Measurements from ENCODE around the gene PARD3B.

DNA sequence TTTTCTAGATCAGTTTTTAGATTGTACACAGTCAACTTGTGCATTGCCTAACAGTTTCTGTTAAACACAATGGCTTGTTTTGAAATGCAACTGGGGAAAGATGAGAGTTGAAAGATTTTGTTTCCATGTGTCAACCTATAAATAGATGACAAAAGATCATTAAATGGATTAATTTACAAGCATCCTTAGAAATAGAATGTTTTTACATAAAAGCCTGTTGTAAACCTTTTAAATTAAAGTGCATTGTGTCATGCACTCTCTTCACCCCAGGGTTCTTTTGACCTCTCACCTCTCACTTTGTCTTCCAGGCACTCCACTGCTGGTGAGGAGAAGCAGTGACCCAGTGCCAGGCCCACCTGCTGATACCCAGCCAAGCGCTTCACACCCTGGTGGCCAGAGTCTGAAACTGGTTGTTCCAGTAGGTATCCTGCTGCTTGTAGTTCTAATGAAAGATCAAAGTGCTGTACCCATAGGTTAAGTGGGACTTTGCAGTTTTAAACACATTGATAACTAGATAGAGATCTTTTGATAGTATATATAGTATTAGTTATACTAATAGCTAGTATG is 502.1 kb downstream of the PARD3B start:
- TF ChIP-seq FOXK2 (IDR thresholded peaks at IDR 0.05) (no peak), SP1 (IDR thresholded peaks at IDR 0.05) (no peak), BHLHE40 (IDR thresholded peaks at IDR 0.05; ENCODE audit: borderline replicate concordance) (no peak), FOXM1 (IDR thresholded peaks at IDR 0.05; ENCODE audit: borderline replicate concordance) (no peak), ZNF384 (IDR thresholded peaks at IDR 0.05) (no peak), CTBP1 (IDR thresholded peaks at IDR 0.05; ENCODE audit: borderline replicate concordance) (no peak; the same call in 1 of the 2 replicates)
- TF ChIP-seq, protein P1, sequence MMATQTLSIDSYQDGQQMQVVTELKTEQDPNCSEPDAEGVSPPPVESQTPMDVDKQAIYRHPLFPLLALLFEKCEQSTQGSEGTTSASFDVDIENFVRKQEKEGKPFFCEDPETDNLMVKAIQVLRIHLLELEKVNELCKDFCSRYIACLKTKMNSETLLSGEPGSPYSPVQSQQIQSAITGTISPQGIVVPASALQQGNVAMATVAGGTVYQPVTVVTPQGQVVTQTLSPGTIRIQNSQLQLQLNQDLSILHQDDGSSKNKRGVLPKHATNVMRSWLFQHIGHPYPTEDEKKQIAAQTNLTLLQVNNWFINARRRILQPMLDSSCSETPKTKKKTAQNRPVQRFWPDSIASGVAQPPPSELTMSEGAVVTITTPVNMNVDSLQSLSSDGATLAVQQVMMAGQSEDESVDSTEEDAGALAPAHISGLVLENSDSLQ (IDR thresholded peaks at IDR 0.05): peak; percentile 53
